Mucosa of descending colon (tissue), 3 donors: Measurements from ENCODE around the gene MLANA. TPM values are rescaled to one million over a fixed set of nuclear protein-coding genes. Genes with fewer than 3 reads are reported as not detected.

Experiments used
- ATAC-seq: fragments of 200-7000 bp; cut with Tn5 transposase; one replicate; pipeline ENCODE4 v1.9.1; 2020; ENCODE audit warnings: mild to moderate bottlenecking, moderate library complexity
- DNase-seq, 3 donors: peaks; one replicate each; pipeline ENCODE4 v3.0.0-alpha.2; 2020
- H3K36me3 ChIP-seq: fragments of 200-600 bp; one replicate; pipeline ENCODE4 v1.8.0; 2021; ENCODE audit warnings: low read depth, mild to moderate bottlenecking
- H3K4me1 ChIP-seq: fragments of 200-600 bp; one replicate; pipeline ENCODE4 v1.8.0; 2021; ENCODE audit warnings: low read depth, mild to moderate bottlenecking
- H3K4me3 ChIP-seq: fragments of 200-600 bp; one replicate; pipeline ENCODE4 v1.8.0; 2021; ENCODE audit warnings: mild to moderate bottlenecking
- H3K9me3 ChIP-seq: fragments of 200-600 bp; one replicate; pipeline ENCODE4 v1.8.0; 2021; ENCODE audit warnings: mild to moderate bottlenecking
- CTCF ChIP-seq: fragments of 200-600 bp; IDR thresholded peaks from one replicate; pipeline ENCODE4 v1.8.0; 2022; ENCODE audit warnings: antibody characterized with exemption, mild to moderate bottlenecking
- intact Hi-C, 2 donors: fragments of 100-400 bp; cut with DNase I in 1 of 2; cut with micrococcal nuclease in 1 of 2; formaldehyde crosslinking; loops; one replicate each; pipeline versions ENCODE4 v1.11.0 to v1.11.1; 2022; cut with DNase I, micrococcal nuclease
- total RNA-seq, 3 donors: library from RNA; stranded (reverse); fragmentation: NEBNext Ultra II Directional in 2 of 3; extraction: Animal tissue kit (Norgen Biotek cat#: 25700) in 2 of 3; gene quantifications; one replicate each; pipeline versions ENCODE4 v1.2.1 to v1.2.4, GENCODE V29; 2021 to 2023
- donor health status: DM: no; HTN: no; CAD: no; lungs with moderate emphysema.
- donor health status: DM: no; HTN: no; CAD: no.
- donor health status: DM: no; HTN: yes; CAD: no.

MLANA gene
- total RNA-seq, 3 donors from 2014 or later: not detected

GRCh38 chr9:5896863-5897262, 6.2 kb downstream of the MLANA start:
- Histone ChIP-seq H3K9me3 (no peaks in the 10 kb centered on the region), H3K36me3 (no peaks in the 10 kb centered on the region), H3K4me1 (no peaks in the 10 kb centered on the region), H3K4me3 (no peak overlapping the region)
- DNase-seq: no peak
- intact Hi-C loops: loop anchor here in 1 of 2 donors (10.0 kb wide), 1 partner anchor 148 kb away; no protein-coding TSS in a partner anchor
- no peak for TF ChIP-seq CTCF
- no peak for ATAC-seq

- no peaks in the 10 kb centered on the region for H3K9me3 ChIP-seq
- no peak for DNase-seq
- no peaks in the 10 kb centered on the region for H3K36me3 ChIP-seq
- H3K4me1 ChIP-seq: no peaks in the 10 kb centered on the region
- intact Hi-C loops: loop anchor here in 1 of 2 donors (10.0 kb wide), 1 partner anchor 147 kb away; no protein-coding TSS in a partner anchor
- no peak for ATAC-seq
- H3K4me3 ChIP-seq: no peak overlapping the region
- no peak for TF ChIP-seq CTCF
Observed at GRCh38 chr9:5897851-5898250, 7.2 kb downstream of the MLANA start.

GRCh38 chr9:5899292-5899691, 8.6 kb downstream of the MLANA start:
- intact Hi-C loops: loop anchor here in 1 of 2 donors (10.0 kb wide), 1 partner anchor 146 kb away; no protein-coding TSS in a partner anchor
- TF ChIP-seq CTCF: no peak
- Histone ChIP-seq H3K36me3 (no peaks in the 10 kb centered on the region), H3K9me3 (no peaks in the 10 kb centered on the region), H3K4me3 (no peak overlapping the region), H3K4me1 (no peaks in the 10 kb centered on the region)
- DNase-seq (no peak), ATAC-seq (no peak)

GRCh38 chr9:5900622-5901021, 9.9 kb downstream of the MLANA start:
- ATAC-seq (no peak), DNase-seq (no peak)
- no peak overlapping the region for H3K4me3 ChIP-seq
- no peaks in the 10 kb centered on the region for H3K9me3 ChIP-seq
- H3K4me1 ChIP-seq: no peaks in the 10 kb centered on the region
- intact Hi-C loops: no loop called here
- TF ChIP-seq CTCF: no peak
- no peaks in the 10 kb centered on the region for H3K36me3 ChIP-seq

- DNase-seq (no peak), ATAC-seq (no peak)
- TF ChIP-seq CTCF: no peak
- Histone ChIP-seq H3K36me3 (no peaks in the 10 kb centered on the region), H3K4me3 (no peak overlapping the region), H3K4me1 (no peaks in the 10 kb centered on the region), H3K9me3 (no peaks in the 10 kb centered on the region)
- intact Hi-C loops: no loop called here
Observed at GRCh38 chr9:5902377-5902776, 11.7 kb downstream of the MLANA start.

- no peak for ATAC-seq
- no peak for TF ChIP-seq CTCF
Observed at GRCh38 chr9:5908918-5909317, 18.2 kb downstream of the MLANA start.

More at GRCh38 chr9:5908918-5909317, 18.2 kb downstream of the MLANA start:
- intact Hi-C loops: no loop called here
- no peak overlapping the region for H3K4me3 ChIP-seq
- H3K4me1 ChIP-seq: no peaks in the 10 kb centered on the region
- no peaks in the 10 kb centered on the region for H3K36me3 ChIP-seq
- no peaks in the 10 kb centered on the region for H3K9me3 ChIP-seq
- no peak for DNase-seq
